Transverse colon (tissue), 4 donors: ENCODE data around the gene KLF7. TPM values are rescaled to one million over a fixed set of nuclear protein-coding genes. Genes with fewer than 3 reads are reported as not detected.

Experiments
- DNase-seq: peaks from one replicate; pipeline ENCODE4 v3.0.0-alpha.2; 2019
- H3K27ac ChIP-seq, 4 donors: fragments of 200-600 bp; sonication (generic); 2 replicates each; pipeline ENCODE4 v1.5.1; 2016 to 2018; ENCODE audit warnings: inconsistent platforms in 4 of 4
- H3K27me3 ChIP-seq: fragments of 200-600 bp; sonication (generic); 2 replicates; pipeline ENCODE4 v1.5.1; 2017; ENCODE audit warnings: inconsistent platforms
- H3K36me3 ChIP-seq, 4 donors: fragments of 200-600 bp; sonication (generic); 2 replicates each; pipeline ENCODE4 v1.5.1; 2017 to 2019; ENCODE audit warnings: inconsistent platforms in 4 of 4
- H3K4me1 ChIP-seq, 4 donors: fragments of 200-600 bp; sonication (generic); 2 replicates each; pipeline ENCODE4 v1.5.1; 2017 to 2020; ENCODE audit warnings: inconsistent platforms in 4 of 4
- H3K4me3 ChIP-seq, 4 donors: fragments of 200-600 bp; sonication (generic); 1 replicate in 1 of 4; 2 replicates in 3 of 4; pipeline versions ENCODE4 v1.5.1 to v1.6.1; 2017 to 2019; ENCODE audit warnings: inconsistent platforms in 4 of 4
- H3K9me3 ChIP-seq, 2 donors: fragments of 200-600 bp; sonication (generic); 2 replicates each; pipeline ENCODE4 v1.5.1; 2017 to 2019; ENCODE audit warnings: inconsistent platforms in 2 of 2
- EP300 ChIP-seq: sonication (generic); formaldehyde crosslinking; IDR thresholded peaks from one replicate; pipeline ENCODE4 v1.6.1; 2017; ENCODE audit warnings: antibody characterized with exemption, low read depth
- POLR2A ChIP-seq: fragments of 450-650 bp; IDR thresholded peaks from one replicate; pipeline ENCODE4 v1.6.1; 2016; ENCODE audit warnings: antibody characterized with exemption, mild to moderate bottlenecking, moderate library complexity
- POLR2AphosphoS5 ChIP-seq, 3 donors: sonication (generic); formaldehyde crosslinking; IDR thresholded peaks; one replicate each; pipeline ENCODE4 v1.6.1; 2016; ENCODE audit warnings: antibody characterized with exemption in 3 of 3
- WGBS, 2 donors: methylation state at CpG; one replicate each; pipeline ENCODE4 v1.1.5; 2018; ENCODE audit warnings: low coverage in 1 of 2; 5-methylcytosine and 5-hydroxymethylcytosine counted together
- in situ Hi-C, 4 donors: fragments of 200-750 bp; cut with MboI; loops; one replicate each; pipeline versions ENCODE4 v1.15.0 to v1.15.1; 2017; ENCODE audit warnings: low sequenced_read_pairs in 3 of 4, low pct_ligation_motif_present in 1 of 4, low pct_unique_long_range_greater_than_20kb in 1 of 4
- intact Hi-C: fragments of 100-400 bp; cut with DNase I; formaldehyde crosslinking; loops from one replicate; pipeline ENCODE4 v1.15.1; 2023; ENCODE audit warnings: low total_unique reads
- total RNA-seq, 4 donors: library from RNA; depleted of rRNA; stranded (reverse); fragments of >200 nt; gene quantifications; one replicate each; pipeline ENCODE4 v1.1.0, GENCODE V29; 2016
- TF ChIP-seq, protein P1 (sequence below), 5 experiments: fragments of 200-600 bp in 3 of 5; fragments of 450-650 bp in 2 of 5; sonication (generic) in 3 of 5; IDR thresholded peaks; 1 replicate in 2 of 5; 2 replicates in 3 of 5; pipeline ENCODE4 v1.5.1; 2016 to 2017; ENCODE audit warnings: antibody characterized with exemption in 5 of 5, inconsistent platforms in 3 of 5, mild to moderate bottlenecking in 2 of 5, moderate library complexity in 1 of 5

The KLF7 gene
- total RNA-seq, 4 donors from 2014 or later: 6.2 to 43.4 (median 6.8) TPM

DNA sequence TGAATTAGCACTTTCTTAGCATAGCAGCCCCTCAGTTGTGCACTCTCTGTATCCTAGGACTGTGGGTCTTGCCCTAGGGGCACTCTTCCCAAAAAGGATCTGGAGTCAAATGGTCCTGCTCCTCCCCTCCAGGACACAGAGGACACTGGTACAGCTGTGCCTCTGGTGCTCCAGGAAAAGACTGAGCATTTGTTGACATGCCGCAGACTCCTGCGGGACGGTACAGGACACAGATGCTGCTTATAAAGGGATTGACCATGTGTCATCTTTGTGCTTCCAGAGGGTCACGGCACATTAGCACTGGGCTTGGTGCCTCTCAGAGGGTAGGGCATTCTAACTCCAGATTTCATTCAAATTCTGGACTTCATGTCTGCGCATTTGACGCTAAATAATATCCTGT, 110.5 kb downstream of the KLF7 start:
- WGBS, 2 donors: 90% methylated on average over 6 of the region's 6 CpGs; no CpG with 5 or more reads in 1 of the 2 donors
- Histone ChIP-seq H3K9me3 (no peaks in the 10 kb centered on the region), H3K4me3 (no peak overlapping the region), H3K36me3 (no peaks in the 10 kb centered on the region), H3K27ac (no peak overlapping the region), H3K27me3 (no peaks in the 10 kb centered on the region), H3K4me1 (no peaks in the 10 kb centered on the region)
- TF ChIP-seq EP300: no peak
- TF ChIP-seq POLR2A: no peak
- in situ Hi-C loops: no loop called here
- DNase-seq: no peak
- intact Hi-C loops: no loop called here

DNA sequence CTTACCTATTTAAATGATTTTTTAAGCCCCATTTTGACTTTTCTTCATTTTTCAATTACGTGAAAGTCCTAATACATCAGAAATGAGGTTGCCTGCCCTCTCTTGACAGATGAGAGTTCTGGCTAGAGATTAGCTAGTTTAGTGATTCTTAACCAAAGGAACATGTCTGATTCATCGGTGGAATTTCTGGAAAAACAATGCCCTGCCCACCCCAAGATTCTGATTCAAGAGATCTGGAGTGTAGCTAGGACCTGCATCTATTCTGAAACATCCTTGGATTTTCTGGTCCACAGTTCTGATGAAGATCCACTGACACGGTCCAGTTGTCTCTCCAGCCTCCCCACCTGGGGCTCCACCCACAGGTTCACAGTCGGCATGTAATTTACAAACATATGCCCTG, 111.2 kb downstream of the KLF7 start:
- DNase-seq: no peak
- no peaks in the 10 kb centered on the region for H3K36me3 ChIP-seq
- intact Hi-C loops (no loop called here), in situ Hi-C loops (no loop called here)
- no peaks in the 10 kb centered on the region for H3K27me3 ChIP-seq
- WGBS, 2 donors: 78 to 82% methylated on average over 2 to 4 of the region's 4 CpGs
- no peaks in the 10 kb centered on the region for H3K4me1 ChIP-seq
- H3K9me3 ChIP-seq: no peaks in the 10 kb centered on the region
- TF ChIP-seq, protein P1, sequence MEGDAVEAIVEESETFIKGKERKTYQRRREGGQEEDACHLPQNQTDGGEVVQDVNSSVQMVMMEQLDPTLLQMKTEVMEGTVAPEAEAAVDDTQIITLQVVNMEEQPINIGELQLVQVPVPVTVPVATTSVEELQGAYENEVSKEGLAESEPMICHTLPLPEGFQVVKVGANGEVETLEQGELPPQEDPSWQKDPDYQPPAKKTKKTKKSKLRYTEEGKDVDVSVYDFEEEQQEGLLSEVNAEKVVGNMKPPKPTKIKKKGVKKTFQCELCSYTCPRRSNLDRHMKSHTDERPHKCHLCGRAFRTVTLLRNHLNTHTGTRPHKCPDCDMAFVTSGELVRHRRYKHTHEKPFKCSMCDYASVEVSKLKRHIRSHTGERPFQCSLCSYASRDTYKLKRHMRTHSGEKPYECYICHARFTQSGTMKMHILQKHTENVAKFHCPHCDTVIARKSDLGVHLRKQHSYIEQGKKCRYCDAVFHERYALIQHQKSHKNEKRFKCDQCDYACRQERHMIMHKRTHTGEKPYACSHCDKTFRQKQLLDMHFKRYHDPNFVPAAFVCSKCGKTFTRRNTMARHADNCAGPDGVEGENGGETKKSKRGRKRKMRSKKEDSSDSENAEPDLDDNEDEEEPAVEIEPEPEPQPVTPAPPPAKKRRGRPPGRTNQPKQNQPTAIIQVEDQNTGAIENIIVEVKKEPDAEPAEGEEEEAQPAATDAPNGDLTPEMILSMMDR (IDR thresholded peaks at IDR 0.05): no peak
- TF ChIP-seq POLR2A: no peak
- no peak for TF ChIP-seq POLR2AphosphoS5 (IDR thresholded peaks at IDR 0.05)
- no peak for TF ChIP-seq EP300
- no peak overlapping the region for H3K4me3 ChIP-seq
- no peak overlapping the region for H3K27ac ChIP-seq

DNA sequence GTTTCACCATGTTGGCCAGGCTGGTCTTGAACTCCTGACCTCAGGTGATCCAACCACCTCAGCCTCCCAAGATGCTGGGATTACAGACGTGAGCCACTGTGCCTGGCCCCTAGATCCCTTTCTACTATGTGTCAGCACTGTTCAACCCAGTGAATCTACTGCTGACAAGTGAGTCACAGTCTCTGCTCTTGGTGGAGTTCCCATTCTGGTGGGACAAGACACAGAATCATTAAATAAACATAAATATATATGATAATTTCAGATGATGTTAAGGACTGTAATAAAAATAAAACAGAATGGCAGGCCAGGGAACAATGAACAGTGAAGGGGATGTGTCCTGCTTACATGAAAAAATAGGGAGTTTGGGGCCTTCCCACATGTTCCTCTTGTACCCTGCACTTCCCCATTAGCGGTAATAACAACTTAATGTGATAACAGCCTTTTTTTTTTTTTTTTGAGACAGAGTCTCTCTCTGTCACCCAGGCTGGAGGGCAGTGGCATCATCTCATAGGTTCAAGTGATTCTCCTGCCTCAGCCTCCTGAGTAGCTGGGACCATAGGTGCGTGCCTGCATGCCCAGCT, 114.3 kb downstream of the KLF7 start:
- Histone ChIP-seq H3K27me3 (no peaks in the 10 kb centered on the region), H3K4me1 (peaks cover 0 to 4% (median 0%) of the 10 kb centered on the region in 4 donors), H3K9me3 (no peaks in the 10 kb centered on the region), H3K27ac (no peak overlapping the region), H3K36me3 (no peaks in the 10 kb centered on the region), H3K4me3 (no peak overlapping the region)
- intact Hi-C loops (no loop called here), in situ Hi-C loops (no loop called here)
- TF ChIP-seq POLR2A: no peak
- no peak for TF ChIP-seq POLR2AphosphoS5 (IDR thresholded peaks at IDR 0.05)
- TF ChIP-seq, protein P1 (IDR thresholded peaks at IDR 0.05): no peak
- TF ChIP-seq EP300: no peak
- WGBS, 2 donors: 70 to 79% methylated on average over 1 to 3 of the region's 3 CpGs
- no peak for DNase-seq

DNA sequence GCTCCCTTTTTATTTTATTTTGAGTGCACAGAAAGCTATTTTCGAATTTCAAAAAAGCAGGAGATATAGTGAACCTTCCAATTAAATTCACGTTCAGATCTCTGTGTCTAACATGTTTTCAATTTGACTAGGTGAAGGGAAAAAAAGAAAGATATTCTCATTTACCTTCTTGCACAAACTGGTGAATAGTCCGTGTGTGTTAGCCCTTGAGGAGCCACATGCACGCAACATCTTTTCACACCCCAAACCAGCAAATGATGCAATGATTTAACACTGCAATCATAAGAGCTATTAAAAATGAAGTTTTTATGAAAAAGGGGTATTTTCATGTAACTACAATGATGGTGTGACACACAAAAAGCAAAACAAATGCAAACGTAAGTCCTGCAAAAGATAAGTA, 116.6 kb downstream of the KLF7 start:
- H3K4me1 ChIP-seq: peaks cover 0 to 4% (median 0%) of the 10 kb centered on the region in 4 donors
- in situ Hi-C loops: no loop called here
- H3K27me3 ChIP-seq: no peaks in the 10 kb centered on the region
- intact Hi-C loops: no loop called here
- WGBS, 2 donors: 65 to 74% methylated on average over 5 of the region's 5 CpGs
- H3K27ac ChIP-seq: no peak overlapping the region
- H3K4me3 ChIP-seq: no peak overlapping the region
- TF ChIP-seq POLR2A (no peak), EP300 (no peak), POLR2AphosphoS5 (IDR thresholded peaks at IDR 0.05) (no peak)
- TF ChIP-seq, protein P1 (IDR thresholded peaks at IDR 0.05): no peak
- no peaks in the 10 kb centered on the region for H3K36me3 ChIP-seq
- no peak for DNase-seq
- H3K9me3 ChIP-seq: no peaks in the 10 kb centered on the region

DNA sequence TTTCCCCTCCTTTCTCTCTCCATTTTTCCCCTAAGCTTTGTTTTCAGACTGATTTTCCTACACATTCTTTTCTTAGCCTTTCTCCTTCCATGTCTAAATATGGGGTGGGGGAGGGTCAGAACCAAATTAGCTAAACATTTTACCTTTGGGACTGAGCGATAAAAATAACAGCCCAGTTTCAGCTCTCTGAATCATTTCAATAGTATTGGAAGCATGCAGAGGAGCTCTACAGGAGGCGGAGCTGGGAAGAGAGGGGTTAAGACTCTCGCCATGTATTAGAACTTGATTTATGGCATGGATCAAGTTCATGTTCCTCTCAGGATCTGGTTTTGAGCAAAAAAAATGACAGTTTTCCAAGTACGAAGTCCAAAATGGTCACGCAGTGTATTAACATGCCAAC, 117.3 kb downstream of the KLF7 start:
- Histone ChIP-seq H3K36me3 (no peaks in the 10 kb centered on the region), H3K27ac (no peak overlapping the region), H3K27me3 (no peaks in the 10 kb centered on the region), H3K9me3 (no peaks in the 10 kb centered on the region), H3K4me3 (no peak overlapping the region), H3K4me1 (peaks cover 0 to 4% (median 0%) of the 10 kb centered on the region in 4 donors)
- no peak for DNase-seq
- in situ Hi-C loops (no loop called here), intact Hi-C loops (no loop called here)
- TF ChIP-seq POLR2A: no peak
- no peak for TF ChIP-seq EP300
- no peak for TF ChIP-seq POLR2AphosphoS5 (IDR thresholded peaks at IDR 0.05)
- TF ChIP-seq, protein P1 (IDR thresholded peaks at IDR 0.05): no peak
- WGBS, 2 donors: 77 to 94% methylated on average over 2 to 5 of the region's 5 CpGs
